Right renal pelvis (tissue), 4 donors: ENCODE data around the gene RBBP8. TPM values are rescaled to one million over a fixed set of nuclear protein-coding genes. Genes with fewer than 3 reads are reported as not detected.
A peak's percentile ranks its signal among the peaks of the same experiment; 100 is the strongest.
"Not testable (repeated sequence)": the region's sequence is repeated elsewhere in the genome, so short reads cannot be mapped to it uniquely, and the experiment has no call there.

Experiments
- DNase-seq, 4 donors: peaks; one replicate each; pipeline ENCODE4 v3.0.0-alpha.2; 2013; ENCODE audit warnings: low read depth in 4 of 4, low spot score in 3 of 4, missing footprints in 1 of 4
- polyA plus RNA-seq, 4 donors: library from polyadenylated mRNA; unstranded; fragments of 120-200 nt; gene quantifications; one replicate each; pipeline ENCODE4 v1.2.1, GENCODE V29; 2013; ENCODE audit not compliant: insufficient read length in 4 of 4

Gene RBBP8
- polyA plus RNA-seq, 4 donors = 51.2 to 60.1 (median 57.1) TPM

DNA sequence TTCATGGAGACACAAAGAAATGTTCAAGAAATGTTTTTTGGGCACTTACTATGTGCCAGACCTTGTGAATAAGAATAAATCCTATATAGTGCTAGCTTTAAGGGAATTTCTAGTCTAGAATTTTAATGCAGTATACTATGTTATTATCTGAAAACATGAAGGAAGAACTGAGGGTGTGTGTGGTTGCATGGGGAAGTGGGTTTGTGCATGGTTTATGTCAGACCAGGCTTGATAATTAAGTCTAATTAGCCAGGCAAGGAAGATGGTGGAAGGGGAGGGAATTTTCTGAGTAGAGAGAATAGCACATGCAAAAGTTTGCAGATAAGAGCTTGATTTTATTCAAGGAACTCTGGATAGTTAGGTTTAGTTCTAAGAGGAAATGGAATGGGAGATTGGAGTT lies 6.5 kb downstream of the RBBP8 start:
- no peak for DNase-seq

DNA sequence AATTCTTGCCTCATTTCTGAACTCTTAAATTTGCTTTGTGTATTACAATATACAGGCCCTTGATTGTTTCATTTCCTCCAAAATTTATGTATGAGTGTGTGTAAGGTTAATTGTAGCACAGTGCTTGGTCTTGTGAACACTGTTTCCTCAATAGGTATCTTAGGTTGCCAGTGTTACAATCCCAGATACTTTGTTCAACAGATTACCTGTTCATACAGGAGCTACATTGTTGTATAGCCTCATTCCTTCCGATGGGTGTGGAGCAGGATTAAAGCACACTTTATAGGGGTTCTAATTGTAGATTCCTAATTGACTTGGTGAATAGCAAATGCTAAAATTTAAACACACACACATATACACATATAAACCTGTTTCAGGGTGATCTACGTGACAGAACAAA lies 10.7 kb downstream of the RBBP8 start:
- no peak for DNase-seq

DNA sequence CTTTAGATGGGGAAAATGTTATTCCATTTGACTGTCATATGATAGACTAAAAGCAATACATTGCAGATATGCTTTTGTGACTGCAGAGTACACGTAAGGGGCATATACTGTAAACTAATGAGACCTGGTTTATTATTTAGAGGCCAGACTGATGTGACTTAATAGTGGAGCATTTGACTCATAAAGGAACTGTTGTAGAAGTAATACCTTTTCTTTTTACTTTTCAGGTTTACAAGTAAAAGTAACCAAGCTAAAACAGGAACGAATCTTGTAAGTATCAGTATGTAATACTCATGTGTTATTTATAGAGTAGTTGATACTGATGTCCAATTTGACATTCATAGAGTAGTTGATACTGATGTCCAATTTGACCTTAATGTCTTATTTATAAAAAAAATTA lies 13.1 kb downstream of the RBBP8 start:
- DNase-seq = no peak

DNA sequence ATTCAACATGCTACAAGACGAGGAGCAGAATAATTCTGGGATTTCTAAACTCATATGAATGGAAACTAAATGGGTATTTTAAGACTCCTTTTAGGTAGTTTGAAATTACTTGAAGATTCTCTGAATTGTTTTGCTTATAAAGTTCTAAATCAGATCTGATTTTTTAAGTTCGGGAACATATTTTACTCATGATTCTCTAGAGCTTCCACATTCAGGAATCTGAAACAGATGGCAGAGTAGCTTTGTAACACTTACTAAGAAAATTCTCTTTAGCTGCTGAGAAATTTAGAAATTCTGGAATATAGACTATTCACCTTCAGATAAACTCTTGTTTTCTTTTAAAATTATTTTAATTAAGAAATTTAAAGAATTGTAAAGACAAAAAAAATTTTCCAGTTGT lies 13.7 kb downstream of the RBBP8 start:
- no peak for DNase-seq

DNA sequence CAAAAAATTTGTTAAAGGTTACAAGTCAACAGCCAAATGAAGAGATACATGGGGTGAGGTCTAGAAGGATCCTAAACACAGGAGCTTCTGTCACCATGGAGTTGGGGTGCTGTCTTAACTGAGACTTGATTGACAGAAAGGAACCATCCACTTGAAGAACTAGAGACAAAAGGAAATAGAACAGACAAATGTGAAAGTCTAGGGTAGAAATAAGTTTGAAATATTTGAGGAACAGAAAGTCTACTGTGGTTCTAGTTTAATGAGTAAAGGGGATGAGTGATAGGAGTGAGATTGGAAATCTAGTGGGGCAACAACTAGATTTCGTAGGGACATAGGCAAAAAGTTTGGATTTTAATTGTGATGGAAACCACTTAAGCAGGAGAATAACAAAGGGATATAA lies 18.7 kb downstream of the RBBP8 start:
- no peak for DNase-seq

DNA sequence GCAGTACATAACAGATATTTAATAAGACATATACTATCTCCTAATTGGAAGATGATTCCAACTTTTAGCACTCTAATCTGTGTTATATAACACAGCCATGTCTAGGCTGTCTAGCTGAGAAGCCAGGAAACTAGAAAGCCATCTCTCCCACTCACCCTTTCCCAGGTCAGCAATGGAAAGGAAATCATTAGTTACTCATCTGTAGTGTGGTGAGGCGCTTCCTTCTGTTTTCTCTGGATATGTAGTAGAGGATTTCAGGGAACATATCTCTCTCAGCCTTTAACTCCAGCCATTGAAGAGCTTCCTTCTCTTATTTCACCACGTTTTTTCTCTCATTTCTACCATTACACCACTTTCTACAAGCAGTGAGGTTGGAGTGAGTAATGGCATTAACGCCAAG lies 19.4 kb downstream of the RBBP8 start:
- DNase-seq = no peak

DNA sequence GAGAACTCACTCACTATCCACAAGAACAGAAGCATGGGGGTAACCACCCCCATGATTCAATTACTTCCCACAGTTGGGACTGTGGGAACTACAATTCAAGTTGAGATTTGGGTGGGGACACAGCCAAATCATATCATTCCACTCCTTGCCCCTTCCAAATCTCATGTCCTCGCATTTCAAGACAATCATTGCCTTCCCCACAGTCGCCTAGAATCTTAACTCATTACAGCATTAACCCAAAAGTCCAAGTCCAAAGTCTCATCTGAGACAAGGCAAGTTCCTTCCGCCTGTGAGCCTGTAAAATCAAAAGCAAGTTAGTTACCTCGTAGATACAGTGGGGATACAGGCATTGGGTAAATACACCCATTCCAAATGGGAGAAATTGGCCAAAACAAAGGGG lies 20.9 kb downstream of the RBBP8 start:
- not testable (repeated sequence) for DNase-seq

DNA sequence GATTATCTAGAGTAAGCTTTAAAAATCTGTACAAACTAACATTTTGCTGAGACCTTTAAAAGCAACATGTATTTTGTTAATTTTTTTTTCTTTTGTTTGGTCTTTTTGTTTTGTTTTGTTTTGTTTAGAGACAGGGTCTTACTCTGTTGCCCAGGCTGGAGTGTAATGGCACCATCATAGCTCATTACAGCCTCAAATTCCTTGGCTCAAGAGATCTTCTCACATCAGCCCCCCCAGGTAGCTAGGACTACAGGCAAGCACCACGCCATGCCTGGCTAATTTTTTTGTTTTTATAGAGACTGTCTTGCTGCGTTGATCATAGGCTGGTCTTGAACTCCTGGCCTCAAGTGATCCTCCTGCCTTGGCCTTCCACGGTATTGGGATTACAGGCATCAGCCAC lies 23.1 kb downstream of the RBBP8 start:
- DNase-seq = no peak

DNA sequence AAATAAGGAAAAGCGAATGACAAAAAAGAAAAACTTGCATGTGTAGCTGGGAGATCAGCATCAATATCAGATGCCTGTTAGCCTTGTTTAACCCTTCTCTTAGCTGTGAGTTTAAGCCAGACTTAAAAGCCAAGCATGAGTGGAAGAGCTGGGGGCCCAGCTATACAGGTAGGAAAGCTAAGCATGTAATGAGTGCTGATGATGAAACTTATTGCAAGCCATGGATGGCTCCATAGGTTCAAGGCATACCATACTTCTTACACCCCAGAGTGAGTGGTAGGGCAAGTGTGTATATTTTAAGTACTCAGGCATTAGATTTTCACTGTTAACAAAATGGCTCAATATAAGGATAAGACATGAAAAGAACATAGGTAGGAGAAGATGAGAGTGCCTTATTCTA lies 28.0 kb downstream of the RBBP8 start:
- no peak for DNase-seq

DNA sequence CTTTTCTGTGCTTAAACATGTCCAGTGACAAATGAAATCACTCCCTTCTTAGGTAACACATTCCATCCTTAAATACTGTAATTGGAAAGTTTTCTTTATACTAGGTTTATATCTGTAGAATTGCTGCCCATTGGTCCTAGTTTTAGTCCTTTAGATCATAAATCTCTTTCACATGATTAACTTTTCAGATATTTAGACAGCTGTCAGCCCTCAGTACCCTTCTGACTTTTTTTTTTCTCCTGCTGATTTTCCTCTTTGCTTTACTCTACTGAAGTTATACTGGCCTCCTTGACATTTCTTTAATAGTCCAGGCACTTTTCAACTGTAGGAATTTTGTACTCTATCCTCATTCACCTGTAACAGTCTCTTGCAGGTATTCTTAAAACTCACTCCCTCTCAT lies 28.9 kb downstream of the RBBP8 start:
- no peak for DNase-seq

DNA sequence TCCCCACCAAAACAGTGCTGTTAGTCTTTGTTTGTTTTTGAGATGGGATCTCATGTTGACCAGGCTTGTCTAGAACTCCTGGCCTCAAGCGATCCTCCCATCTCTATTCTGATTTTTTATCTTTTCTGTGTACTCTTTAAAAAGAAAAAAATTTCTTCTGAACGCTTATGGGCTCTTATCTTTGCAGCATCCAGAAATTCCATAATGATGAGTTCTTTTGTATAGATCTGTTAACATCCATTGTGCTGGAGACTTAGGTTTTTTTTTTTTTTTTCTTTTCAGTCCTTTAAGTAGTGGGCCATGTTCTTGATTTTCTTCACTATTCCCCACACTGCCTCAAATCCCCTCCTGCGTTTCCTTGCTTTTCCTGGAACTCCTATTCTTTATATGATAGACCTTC lies 31.0 kb downstream of the RBBP8 start:
- DNase-seq = no peak

DNA sequence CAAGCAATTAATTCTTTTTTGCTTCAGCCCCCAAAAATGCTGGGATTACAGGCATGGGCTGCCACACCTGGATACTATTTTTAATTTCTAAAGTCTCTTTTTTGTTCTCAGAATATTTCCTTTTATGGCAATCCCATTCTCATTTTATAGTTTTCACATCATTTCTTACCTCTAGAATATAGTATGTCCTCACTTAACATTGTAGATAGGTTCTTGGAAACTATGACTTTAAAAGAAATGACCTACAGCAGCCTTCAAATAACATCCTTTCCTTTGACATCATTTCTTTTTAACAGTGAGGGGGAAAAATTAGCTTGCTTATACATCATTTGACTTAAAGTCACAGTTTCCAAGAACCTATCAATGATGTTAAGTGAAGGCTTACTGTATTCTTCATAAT lies 31.6 kb downstream of the RBBP8 start:
- no peak for DNase-seq

DNA sequence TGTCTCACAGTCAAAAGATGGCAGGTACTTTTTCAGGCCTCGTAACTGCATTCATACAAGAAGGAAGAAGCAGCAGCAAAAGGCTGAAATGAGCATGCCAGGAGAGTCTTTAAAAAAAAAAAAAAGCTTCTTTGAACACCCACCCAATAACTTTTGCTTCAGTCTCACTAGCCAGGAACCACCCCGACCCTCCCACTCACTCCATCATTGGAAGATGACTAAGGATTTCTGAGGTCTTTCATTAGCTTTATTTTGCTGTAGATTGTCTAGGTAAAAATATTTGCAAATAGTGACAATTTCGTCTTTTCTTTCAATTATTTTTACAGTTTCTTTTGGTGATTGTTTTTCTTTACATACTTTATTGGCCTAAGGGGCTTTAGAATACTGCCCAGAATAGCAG lies 37.9 kb downstream of the RBBP8 start:
- DNase-seq = no peak

DNA sequence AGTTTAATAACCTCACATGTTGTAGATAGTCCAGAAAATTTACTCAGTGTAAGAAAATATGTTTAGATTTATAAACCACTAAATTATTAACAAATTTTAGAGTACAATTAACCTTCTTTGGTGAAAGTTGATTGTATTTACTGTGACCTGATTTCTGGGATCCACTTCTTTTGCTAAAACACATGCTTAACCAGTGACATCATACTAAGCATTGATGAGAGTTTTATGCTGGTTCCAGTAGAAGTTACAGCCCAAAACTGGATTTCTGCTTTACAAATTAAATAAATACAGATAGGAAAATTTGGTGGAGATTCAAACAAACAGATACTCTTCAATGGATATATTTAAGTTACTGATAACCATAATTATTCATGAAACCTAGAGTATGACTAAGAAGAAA lies 40.9 kb downstream of the RBBP8 start:
- no peak for DNase-seq

DNA sequence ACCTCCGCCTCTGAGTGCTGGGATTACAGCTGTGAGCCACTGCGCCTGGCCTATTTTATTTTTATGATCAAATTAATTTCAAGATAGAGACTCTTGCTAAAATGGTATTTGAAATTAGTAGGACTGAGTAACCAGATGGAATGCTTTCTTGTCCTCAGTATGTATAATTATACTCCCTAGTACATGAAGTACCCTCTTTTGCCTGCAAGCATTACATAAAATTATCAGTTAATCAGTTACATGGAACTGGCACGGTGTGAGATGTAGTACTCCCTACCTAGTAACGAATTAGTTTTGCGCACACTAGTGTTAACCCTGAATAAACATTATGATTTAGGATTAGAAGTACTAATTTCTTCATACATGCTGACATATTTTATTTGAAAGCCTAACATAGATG lies 41.6 kb downstream of the RBBP8 start:
- DNase-seq = no peak

DNA sequence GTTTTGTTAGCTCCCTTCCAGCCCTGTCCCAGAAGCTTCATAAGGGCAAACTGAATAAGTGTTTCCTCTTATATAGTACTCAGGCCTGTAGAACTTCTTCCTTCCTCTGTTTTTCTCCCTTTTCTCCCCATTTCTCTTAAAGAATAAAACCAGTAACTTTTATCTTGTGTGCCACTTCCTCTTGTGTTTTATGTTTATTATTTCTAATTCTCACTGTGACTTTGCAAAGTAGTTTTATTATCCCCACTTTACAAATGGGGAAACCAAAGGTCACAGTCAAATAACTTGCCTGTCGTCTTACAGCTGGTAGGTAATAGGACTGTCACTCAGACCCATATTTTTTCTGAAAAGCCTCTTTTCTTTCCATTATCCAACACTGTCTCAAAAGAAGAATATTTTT lies 42.4 kb downstream of the RBBP8 start:
- no peak for DNase-seq

DNA sequence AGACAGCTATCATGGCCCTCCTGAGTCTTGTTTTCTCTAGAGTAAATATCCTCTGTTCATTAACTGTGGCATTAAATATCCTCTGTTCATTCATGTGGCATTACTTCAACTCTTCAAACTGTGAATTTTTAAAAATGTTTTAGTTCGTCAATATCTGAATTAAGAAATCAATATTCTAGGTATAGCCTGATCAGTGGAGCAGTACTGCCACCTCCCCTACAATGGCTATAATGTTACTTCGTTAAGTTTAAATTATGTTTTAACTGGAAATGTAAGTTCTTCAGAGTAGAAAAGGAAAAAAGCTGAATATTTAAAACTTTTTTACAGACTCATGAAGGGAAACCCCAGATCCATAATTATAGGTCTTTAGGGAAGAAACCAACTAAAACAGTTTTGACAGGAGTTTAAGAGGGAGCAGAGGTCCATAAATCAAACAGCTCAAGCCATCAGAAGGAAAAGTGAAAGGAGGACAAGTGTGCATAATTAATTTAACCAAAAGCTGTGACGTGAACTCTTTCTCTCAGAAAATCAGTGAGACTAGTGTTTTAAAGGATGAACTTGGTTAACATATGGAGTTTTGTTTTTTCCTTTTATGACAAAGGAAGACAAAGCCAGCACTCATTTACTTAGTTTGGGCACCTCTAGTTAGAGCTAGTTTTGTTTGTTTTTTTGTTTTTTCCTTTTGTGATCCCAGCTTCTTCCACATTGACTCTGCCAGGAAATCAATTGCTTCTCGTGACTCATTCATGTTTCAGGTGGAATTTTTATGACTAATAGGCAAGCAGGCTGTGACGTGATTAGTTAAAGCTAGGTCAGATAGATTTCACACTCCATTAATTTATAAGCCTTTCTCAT lies 44.9 kb downstream of the RBBP8 start:
- peak in 1 of 4 donors; percentile 22 for DNase-seq

DNA sequence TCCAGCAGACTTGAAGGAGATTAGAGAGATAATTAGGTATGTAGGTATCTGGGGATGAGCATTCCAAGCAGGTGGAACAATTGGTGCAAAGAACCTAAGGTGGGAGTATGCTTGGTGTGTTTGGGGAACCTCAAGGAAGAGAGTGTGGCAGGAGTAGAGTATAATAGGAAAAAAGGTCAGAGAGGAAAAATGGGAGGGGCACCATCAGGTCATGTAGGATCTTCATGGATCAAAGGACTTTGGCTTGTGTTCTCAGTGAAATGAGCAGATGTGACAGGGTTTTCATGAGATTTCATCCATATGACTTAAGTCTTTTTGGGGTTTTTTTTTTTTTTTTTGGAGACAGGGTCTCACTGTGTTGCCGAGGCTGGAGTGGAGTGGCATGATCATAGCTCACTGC lies 47.3 kb downstream of the RBBP8 start:
- DNase-seq = no peak

DNA sequence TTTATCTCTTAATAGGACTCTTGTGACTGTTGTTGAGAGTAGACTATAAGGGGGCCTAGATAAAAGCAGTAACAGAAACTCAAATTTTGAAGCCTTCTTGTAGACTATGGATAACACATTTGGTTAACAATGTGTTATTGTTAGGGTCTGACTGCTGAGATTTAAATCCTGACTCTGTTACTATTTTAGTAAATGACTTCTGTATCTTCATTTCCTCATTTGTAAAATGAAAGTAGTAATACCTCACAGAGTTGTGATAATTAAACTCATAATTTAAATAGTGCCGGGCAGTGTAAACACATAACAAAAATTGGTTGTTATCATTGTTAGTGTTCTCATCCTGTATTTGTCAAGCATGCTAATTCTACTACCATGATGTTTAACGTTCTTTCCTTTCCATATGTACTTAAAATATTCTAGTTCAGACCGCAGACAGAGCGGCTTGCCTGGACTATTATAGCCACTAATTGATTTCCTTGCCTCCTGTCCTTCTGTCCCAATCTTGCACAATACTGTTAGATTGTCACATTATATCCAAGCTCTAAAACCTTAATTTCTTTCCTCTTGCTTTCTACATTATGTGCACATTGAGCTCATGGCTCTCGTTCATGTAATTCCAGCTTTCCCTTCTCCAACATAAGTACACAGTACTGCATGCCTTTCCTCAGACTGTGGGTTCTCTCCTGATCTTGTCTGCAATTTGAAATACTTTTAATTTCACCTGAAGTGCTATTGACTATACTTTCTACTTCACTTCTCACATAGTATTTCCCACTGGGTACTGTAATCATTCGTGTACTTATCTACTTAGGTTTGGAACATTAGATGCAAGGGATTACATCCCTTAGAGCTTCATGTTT lies 48.4 kb downstream of the RBBP8 start:
- no peak for DNase-seq

DNA sequence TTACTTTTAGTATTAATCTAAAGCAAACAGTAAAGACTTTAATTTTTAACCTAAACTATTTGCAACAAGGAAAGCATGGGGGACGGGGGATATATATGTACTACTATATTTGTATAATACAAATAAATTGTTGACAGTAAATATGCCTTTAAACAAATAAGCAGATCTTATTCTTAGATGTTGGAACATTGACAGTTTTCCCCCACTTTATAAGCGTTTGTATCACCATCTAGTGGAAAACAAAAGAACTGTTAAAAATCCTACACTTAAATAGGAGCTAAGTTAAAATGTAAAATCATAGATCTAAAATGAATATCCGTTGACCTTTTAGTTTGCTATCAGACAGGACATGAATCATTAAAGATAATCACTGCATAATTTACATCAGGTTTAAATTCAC lies 50.0 kb downstream of the RBBP8 start:
- DNase-seq = peak in 1 of 4 donors; percentile 19

DNA sequence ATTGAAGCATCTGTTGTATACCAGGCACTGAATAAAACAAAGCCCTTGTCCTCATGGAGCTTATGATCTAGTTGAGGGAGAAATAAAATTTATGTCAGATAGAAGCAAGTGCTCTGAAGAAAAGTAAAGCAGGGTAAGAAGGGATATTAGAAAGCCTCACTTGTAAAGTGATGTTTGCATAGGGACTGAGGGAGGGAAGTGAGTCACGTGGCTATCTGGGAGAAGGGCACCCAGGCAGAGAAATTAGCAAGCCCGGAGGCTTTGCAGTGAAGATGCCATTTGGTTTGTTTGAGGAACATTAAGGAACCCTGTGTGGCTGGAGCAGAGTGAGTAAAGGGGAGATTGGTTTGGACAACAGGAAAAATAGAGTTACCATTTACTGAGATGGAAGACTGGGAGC lies 52.1 kb downstream of the RBBP8 start:
- DNase-seq = no peak
